Activated T-cell treated with anti-CD3 and anti-CD28 coated beads for 4 hours (primary cell): ENCODE data around the gene RIN3.

Source experiments
- DNase-seq: peaks from one replicate; pipeline ENCODE4 v3.0.0-alpha.2; 2020

RIN3 gene

GRCh38 chr14:92487513-92488133 is 26.0 kb upstream of the RIN3 start:
- DNase-seq, result no peak

GRCh38 chr14:92489394-92490238 is 24.0 kb upstream of the RIN3 start:
- no peak for DNase-seq

- no peak for DNase-seq
These were observed 23.2 kb upstream of the RIN3 start for GRCh38 chr14:92490239-92490959.

GRCh38 chr14:92491782-92492181 is 21.8 kb upstream of the RIN3 start:
- DNase-seq, result no peak

- DNase-seq, result no peak
These were observed 21.3 kb upstream of the RIN3 start for GRCh38 chr14:92492258-92492657.

- no peak for DNase-seq
These were observed 20.6 kb upstream of the RIN3 start for GRCh38 chr14:92493024-92493423.

GRCh38 chr14:92493492-92493891 is 20.1 kb upstream of the RIN3 start:
- no peak for DNase-seq

GRCh38 chr14:92494512-92494911 is 19.1 kb upstream of the RIN3 start:
- no peak for DNase-seq

- no peak for DNase-seq
These were observed 18.6 kb upstream of the RIN3 start for GRCh38 chr14:92495027-92495426.

- no peak for DNase-seq
These were observed 17.3 kb upstream of the RIN3 start for GRCh38 chr14:92496191-92496857.

GRCh38 chr14:92497391-92497790 is 16.2 kb upstream of the RIN3 start:
- DNase-seq, result no peak

GRCh38 chr14:92499234-92499633 is 14.3 kb upstream of the RIN3 start:
- no peak for DNase-seq

- no peak for DNase-seq
These were observed 13.1 kb upstream of the RIN3 start for GRCh38 chr14:92500491-92500941.

- DNase-seq, result no peak
These were observed 11.7 kb upstream of the RIN3 start for GRCh38 chr14:92501891-92502351.

GRCh38 chr14:92502541-92503286 is 10.9 kb upstream of the RIN3 start:
- DNase-seq, result no peak

GRCh38 chr14:92503756-92504491 is 9.7 kb upstream of the RIN3 start:
- no peak for DNase-seq

GRCh38 chr14:92505826-92506225 is 7.8 kb upstream of the RIN3 start:
- DNase-seq, result no peak

GRCh38 chr14:92506231-92506630 is 7.3 kb upstream of the RIN3 start:
- DNase-seq, result no peak

GRCh38 chr14:92507174-92507768 is 6.3 kb upstream of the RIN3 start:
- DNase-seq, result no peak

- no peak for DNase-seq
These were observed 2.6 kb upstream of the RIN3 start for GRCh38 chr14:92510972-92511371.
